Measurements from ENCODE around the gene REXO4. TPM values are rescaled to one million over a fixed set of nuclear protein-coding genes. Genes with fewer than 3 reads are reported as not detected.
"Not testable (repeated sequence)": the region's sequence is repeated elsewhere in the genome, so short reads cannot be mapped to it uniquely, and the experiment has no call there.

The REXO4 gene
- total RNA-seq, 4 donors from 2014 or later, result 20.9 to 28.3 (median 22.2) TPM

GRCh38 chr9:133400292-133400691, 17.5 kb downstream of the REXO4 start:
- DNase-seq (ENCODE audit: low spot score in 2 of 2), result no peak
- no peaks in the 10 kb centered on the region for H3K4me1 ChIP-seq
- TF ChIP-seq CTCF (IDR thresholded peaks at IDR 0.05), result no peak
- TF ChIP-seq EP300 (IDR thresholded peaks at IDR 0.05), result no peak
- TF ChIP-seq POLR2AphosphoS5 (IDR thresholded peaks at IDR 0.05), result no peak
- TF ChIP-seq POLR2A (IDR thresholded peaks at IDR 0.05), result no peak
- H3K9me3 ChIP-seq, result no peaks in the 10 kb centered on the region
- H3K4me3 ChIP-seq, result no peak overlapping the region
- WGBS, result 86% methylated on average over 4 of the region's 12 CpGs
- peaks cover 2% of the 10 kb centered on the region for H3K27me3 ChIP-seq
- H3K36me3 ChIP-seq, result peaks cover 8% of the 10 kb centered on the region
- no peak overlapping the region for H3K27ac ChIP-seq

- no peak for DNase-seq (ENCODE audit: low spot score in 2 of 2)
- Histone ChIP-seq H3K36me3 (no peaks in the 10 kb centered on the region), H3K4me1 (no peaks in the 10 kb centered on the region), H3K27me3 (peaks cover 21% of the 10 kb centered on the region), H3K27ac (no peak overlapping the region), H3K9me3 (no peaks in the 10 kb centered on the region), H3K4me3 (no peak overlapping the region)
- TF ChIP-seq EP300 (IDR thresholded peaks at IDR 0.05) (no peak), CTCF (IDR thresholded peaks at IDR 0.05) (no peak), POLR2AphosphoS5 (IDR thresholded peaks at IDR 0.05) (no peak), POLR2A (IDR thresholded peaks at IDR 0.05) (no peak)
- WGBS, result 83% methylated on average over 1 of the region's 9 CpGs
These were observed 19.9 kb downstream of the REXO4 start for GRCh38 chr9:133397895-133398294.

GRCh38 chr9:133397370-133397769, 20.4 kb downstream of the REXO4 start:
- Histone ChIP-seq H3K9me3 (no peaks in the 10 kb centered on the region), H3K4me1 (no peaks in the 10 kb centered on the region), H3K36me3 (no peaks in the 10 kb centered on the region), H3K27me3 (peaks cover 21% of the 10 kb centered on the region), H3K27ac (no peak overlapping the region), H3K4me3 (no peak overlapping the region)
- 76% methylated on average over 6 of the region's 6 CpGs for WGBS
- no peak for DNase-seq (ENCODE audit: low spot score in 2 of 2)
- no peak for TF ChIP-seq EP300 (IDR thresholded peaks at IDR 0.05)
- no peak for TF ChIP-seq POLR2A (IDR thresholded peaks at IDR 0.05)
- TF ChIP-seq POLR2AphosphoS5 (IDR thresholded peaks at IDR 0.05), result no peak

GRCh38 chr9:133396952-133397351, 20.9 kb downstream of the REXO4 start:
- peaks cover 21% of the 10 kb centered on the region for H3K27me3 ChIP-seq
- no peak overlapping the region for H3K4me3 ChIP-seq
- WGBS, result 43% methylated on average over 9 of the region's 14 CpGs
- no peaks in the 10 kb centered on the region for H3K36me3 ChIP-seq
- TF ChIP-seq POLR2A (IDR thresholded peaks at IDR 0.05) (no peak), POLR2AphosphoS5 (IDR thresholded peaks at IDR 0.05) (no peak), CTCF (IDR thresholded peaks at IDR 0.05) (no peak), EP300 (IDR thresholded peaks at IDR 0.05) (no peak)
- no peaks in the 10 kb centered on the region for H3K9me3 ChIP-seq
- DNase-seq (ENCODE audit: low spot score in 2 of 2), result no peak
- H3K27ac ChIP-seq, result no peak overlapping the region
- no peaks in the 10 kb centered on the region for H3K4me1 ChIP-seq

GRCh38 chr9:133394687-133395271, 23.0 kb downstream of the REXO4 start:
- no peaks in the 10 kb centered on the region for H3K36me3 ChIP-seq
- H3K9me3 ChIP-seq, result no peaks in the 10 kb centered on the region
- no peaks in the 10 kb centered on the region for H3K4me1 ChIP-seq
- H3K27me3 ChIP-seq, result peaks cover 21% of the 10 kb centered on the region
- no peak overlapping the region for H3K27ac ChIP-seq
- no peak overlapping the region for H3K4me3 ChIP-seq
- no peak for DNase-seq (ENCODE audit: low spot score in 2 of 2)
- no peak for TF ChIP-seq EP300 (IDR thresholded peaks at IDR 0.05)
- TF ChIP-seq POLR2A (IDR thresholded peaks at IDR 0.05), result no peak
- TF ChIP-seq POLR2AphosphoS5 (IDR thresholded peaks at IDR 0.05), result no peak
- TF ChIP-seq CTCF (IDR thresholded peaks at IDR 0.05), result no peak
- WGBS, result 38% methylated on average over 4 of the region's 8 CpGs

GRCh38 chr9:133393399-133393798, 24.4 kb downstream of the REXO4 start:
- peaks cover 21% of the 10 kb centered on the region for H3K27me3 ChIP-seq
- H3K36me3 ChIP-seq, result no peaks in the 10 kb centered on the region
- DNase-seq (ENCODE audit: low spot score in 2 of 2), result no peak
- H3K4me3 ChIP-seq, result no peak overlapping the region
- H3K9me3 ChIP-seq, result no peaks in the 10 kb centered on the region
- H3K27ac ChIP-seq, result no peak overlapping the region
- no peaks in the 10 kb centered on the region for H3K4me1 ChIP-seq
- TF ChIP-seq EP300 (IDR thresholded peaks at IDR 0.05) (no peak), POLR2AphosphoS5 (IDR thresholded peaks at IDR 0.05) (no peak), POLR2A (IDR thresholded peaks at IDR 0.05) (no peak), CTCF (IDR thresholded peaks at IDR 0.05) (no peak)
- WGBS, result 87% methylated on average over 3 of the region's 3 CpGs

- not testable (repeated sequence) for H3K36me3 ChIP-seq; H3K9me3 ChIP-seq; DNase-seq (ENCODE audit: low spot score in 2 of 2); H3K4me3 ChIP-seq; H3K4me1 ChIP-seq; H3K27ac ChIP-seq
- peaks cover 21% of the 10 kb centered on the region for H3K27me3 ChIP-seq
- 98% methylated on average over 3 of the region's 3 CpGs for WGBS
These were observed 25.5 kb downstream of the REXO4 start for GRCh38 chr9:133392308-133392707.

- H3K4me1 ChIP-seq; H3K9me3 ChIP-seq; DNase-seq (ENCODE audit: low spot score in 2 of 2); H3K27ac ChIP-seq; H3K36me3 ChIP-seq; H3K4me3 ChIP-seq: not testable (repeated sequence)
- WGBS, result 70% methylated on average over 2 of the region's 4 CpGs
- H3K27me3 ChIP-seq, result peaks cover 21% of the 10 kb centered on the region
These were observed 26.4 kb downstream of the REXO4 start for GRCh38 chr9:133391449-133391848.

Measured in suprapubic skin (tissue), 4 donors.